Left lung (tissue), 10 donors: ENCODE measurements around the gene PSTPIP2. TPM values are rescaled to one million over a fixed set of nuclear protein-coding genes. Genes with fewer than 3 reads are reported as not detected.

Experiments
- ATAC-seq: fragments of 200-7000 bp; cut with Tn5 transposase; one replicate; pipeline ENCODE4 v1.9.1; 2020; ENCODE audit warnings: moderate library complexity
- DNase-seq, 4 donors: peaks; one replicate each; pipeline ENCODE4 v3.0.0-alpha.2; 2013 to 2020
- H3K27ac ChIP-seq, 2 donors: fragments of 200-600 bp; sonication (generic) in 1 of 2; one replicate each; pipeline versions ENCODE4 v1.5.0 to v1.8.0; 2020 to 2021
- H3K27me3 ChIP-seq, 2 donors: fragments of 200-600 bp; sonication (generic) in 1 of 2; one replicate each; pipeline versions ENCODE4 v1.5.0 to v1.8.0; 2020 to 2021
- H3K36me3 ChIP-seq, 2 donors: fragments of 200-600 bp; sonication (generic) in 1 of 2; one replicate each; pipeline versions ENCODE4 v1.5.0 to v1.8.0; 2020 to 2021
- H3K4me1 ChIP-seq, 2 donors: fragments of 200-600 bp; one replicate each; pipeline ENCODE4 v1.8.0; 2021
- H3K4me3 ChIP-seq, 2 donors: fragments of 200-600 bp; sonication (generic) in 1 of 2; one replicate each; pipeline versions ENCODE4 v1.5.0 to v1.8.0; 2020 to 2021; ENCODE audit warnings: mild to moderate bottlenecking in 1 of 2
- H3K9me3 ChIP-seq, 2 donors: fragments of 200-600 bp; sonication (generic) in 1 of 2; one replicate each; pipeline versions ENCODE4 v1.5.0 to v1.8.0; 2020 to 2021
- CTCF ChIP-seq, 2 donors: fragments of 200-600 bp; sonication (generic) in 1 of 2; IDR thresholded peaks; one replicate each; pipeline versions ENCODE4 v1.5.0 to v1.8.0; 2021; ENCODE audit warnings: antibody characterized with exemption in 2 of 2
- intact Hi-C, 2 donors: fragments of 100-400 bp; cut with DNase I; formaldehyde crosslinking; loops; one replicate each; pipeline versions ENCODE4 v1.11.2 to v1.14.2; 2022
- polyA plus RNA-seq, 6 donors: library from polyadenylated mRNA; unstranded; fragments of 120-200 nt; gene quantifications; one replicate each; pipeline ENCODE4 v1.2.1, GENCODE V29; 2013; ENCODE audit not compliant: insufficient read length in 6 of 6
- total RNA-seq, 2 donors: library from RNA; stranded (reverse); fragmentation: NEBNext Ultra II Directional; extraction: Animal tissue kit (Norgen Biotek cat#: 25700); gene quantifications; one replicate each; pipeline ENCODE4 v1.2.1, GENCODE V29; 2021
- donor health status: DM: no; HTN: yes; CAD: no.
- donor health status: DM: no; HTN: no; CAD: no.

Gene PSTPIP2
- total and polyA plus RNA-seq, 8 donors: 5.2 to 21.8 (median 7.6) TPM

DNA sequence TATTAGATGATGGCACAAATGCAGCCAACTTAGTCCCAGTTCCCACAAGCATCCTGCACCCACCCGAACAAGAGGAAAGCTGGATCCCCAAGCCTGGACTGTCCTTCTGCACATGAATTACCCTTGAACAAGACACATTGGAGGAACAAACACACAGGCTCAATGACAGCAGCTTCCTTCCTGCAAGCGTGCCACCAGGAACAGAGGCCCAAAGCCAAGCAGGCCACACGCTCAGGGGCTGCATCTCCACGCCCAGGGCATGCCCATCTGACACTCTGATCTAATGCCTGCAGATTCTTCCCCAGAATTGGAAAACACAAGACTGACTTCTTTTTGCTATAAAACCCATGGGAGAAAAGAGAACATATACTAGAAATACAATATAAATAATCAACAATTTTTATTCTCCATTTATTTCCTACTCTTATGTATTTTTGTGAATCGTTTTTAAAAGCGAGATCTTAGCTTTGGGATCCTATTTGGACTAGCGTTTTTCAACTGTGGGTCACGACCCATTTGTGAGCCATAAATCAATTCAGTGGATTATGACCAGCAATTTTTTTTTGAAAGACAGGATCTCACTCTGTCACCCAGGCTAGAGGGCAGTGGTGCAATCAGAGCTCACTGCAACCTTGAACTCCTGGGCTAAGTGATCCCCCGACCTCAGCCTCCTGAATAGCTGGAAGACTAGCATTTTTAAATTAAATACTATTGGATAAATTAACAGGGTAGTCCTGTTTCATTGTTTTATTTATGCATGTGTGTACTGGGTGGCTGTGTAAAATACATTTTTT, 34.4 kb downstream of the PSTPIP2 start:
- Histone ChIP-seq H3K27me3 (no peaks in the 10 kb centered on the region), H3K36me3 (peaks cover 0 to 12% of the 10 kb centered on the region in 2 donors), H3K27ac (no peak overlapping the region), H3K4me1 (peaks cover 0 to 35% of the 10 kb centered on the region in 2 donors), H3K9me3 (no peaks in the 10 kb centered on the region), H3K4me3 (no peak overlapping the region)
- ATAC-seq (no peak), DNase-seq (no peak)
- TF ChIP-seq CTCF (IDR thresholded peaks at IDR 0.05): no peak
- intact Hi-C loops: no loop called here

DNA sequence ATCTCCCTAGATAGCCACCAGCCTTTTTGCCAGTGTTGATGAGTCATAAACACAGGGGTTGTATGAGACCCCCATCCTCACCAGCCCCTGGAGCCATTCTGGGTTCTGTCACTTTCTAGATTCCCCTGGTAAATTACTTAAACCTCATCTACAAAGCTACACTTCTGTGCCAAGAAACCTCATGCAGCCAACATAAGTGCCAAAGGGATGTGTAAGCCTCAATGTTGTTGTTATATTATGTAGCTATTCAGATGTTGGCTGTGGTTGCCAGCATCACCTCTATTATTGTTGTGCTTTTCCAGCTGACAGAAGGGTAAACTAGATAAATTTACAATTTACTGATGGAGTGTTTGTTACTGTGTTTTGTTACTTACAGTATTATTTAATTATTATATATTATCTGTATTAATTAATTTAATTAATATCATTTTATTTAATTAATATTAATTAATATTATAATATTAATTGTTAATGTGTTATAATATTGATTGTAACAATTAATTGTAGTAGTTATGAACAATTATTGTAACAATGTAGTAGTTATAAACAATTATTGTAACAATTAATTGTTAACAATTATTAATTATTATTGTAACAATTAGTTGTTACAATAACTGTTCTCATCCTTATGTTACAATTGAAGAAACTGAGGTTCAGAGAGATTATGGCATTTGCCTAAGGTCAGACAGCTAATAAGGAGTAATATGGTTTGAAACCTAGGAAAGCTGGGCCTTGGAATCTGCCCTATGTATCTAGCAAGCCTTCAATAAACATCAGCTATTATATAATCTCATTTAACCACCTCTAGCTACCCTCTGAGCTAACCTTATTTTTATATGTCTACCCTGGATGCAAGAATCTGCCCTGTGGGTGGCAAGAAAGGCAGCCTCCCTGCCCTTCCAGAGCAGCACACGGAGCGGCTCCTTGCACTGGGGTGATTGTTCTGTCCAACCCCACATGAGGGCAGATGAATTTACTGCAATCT, 36.1 kb downstream of the PSTPIP2 start:
- no peaks in the 10 kb centered on the region for H3K9me3 ChIP-seq
- H3K36me3 ChIP-seq: peaks cover 0 to 12% of the 10 kb centered on the region in 2 donors
- TF ChIP-seq CTCF (IDR thresholded peaks at IDR 0.05): no peak
- no peak overlapping the region for H3K4me3 ChIP-seq
- intact Hi-C loops: no loop called here
- no peak for ATAC-seq
- H3K27me3 ChIP-seq: no peaks in the 10 kb centered on the region
- no peak overlapping the region for H3K27ac ChIP-seq
- peaks cover 0 to 28% of the 10 kb centered on the region in 2 donors for H3K4me1 ChIP-seq
- no peak for DNase-seq

DNA sequence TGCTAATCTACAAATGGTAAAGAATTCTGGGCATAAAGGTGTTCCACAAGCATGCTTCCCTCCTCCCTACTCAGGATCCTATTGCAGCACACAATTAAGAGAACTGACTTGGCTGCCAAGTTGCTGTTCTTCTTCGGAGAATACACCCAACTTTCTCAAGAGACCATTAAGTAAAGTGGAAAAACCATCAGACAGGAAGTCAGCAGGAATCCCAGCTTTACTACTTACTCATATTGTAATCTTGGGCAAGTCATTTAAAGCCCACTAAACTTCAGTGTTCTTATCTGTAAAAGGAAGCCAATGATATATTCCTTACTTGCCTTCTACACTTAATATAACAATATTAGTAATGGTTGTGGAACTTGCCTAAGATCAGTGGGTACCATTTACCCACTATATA, 37.8 kb downstream of the PSTPIP2 start:
- peaks cover 0 to 19% of the 10 kb centered on the region in 2 donors for H3K4me1 ChIP-seq
- H3K36me3 ChIP-seq: peaks cover 0 to 12% of the 10 kb centered on the region in 2 donors
- no peak for DNase-seq
- H3K27me3 ChIP-seq: no peaks in the 10 kb centered on the region
- intact Hi-C loops: no loop called here
- H3K27ac ChIP-seq: peak overlapping the region in 1 of 2 donors; percentile 4
- H3K9me3 ChIP-seq: no peaks in the 10 kb centered on the region
- TF ChIP-seq CTCF (IDR thresholded peaks at IDR 0.05): no peak
- peak; percentile 52 for ATAC-seq
- no peak overlapping the region for H3K4me3 ChIP-seq

GRCh38 chr18:46031741-46032140, 40.3 kb downstream of the PSTPIP2 start:
- intact Hi-C loops: no loop called here
- Histone ChIP-seq H3K9me3 (no peaks in the 10 kb centered on the region), H3K27ac (no peak overlapping the region), H3K27me3 (peaks cover 0 to 8% of the 10 kb centered on the region in 2 donors), H3K4me3 (no peak overlapping the region), H3K36me3 (no peaks in the 10 kb centered on the region), H3K4me1 (peaks cover 0 to 32% of the 10 kb centered on the region in 2 donors)
- ATAC-seq: no peak
- no peak for TF ChIP-seq CTCF (IDR thresholded peaks at IDR 0.05)
- no peak for DNase-seq

DNA sequence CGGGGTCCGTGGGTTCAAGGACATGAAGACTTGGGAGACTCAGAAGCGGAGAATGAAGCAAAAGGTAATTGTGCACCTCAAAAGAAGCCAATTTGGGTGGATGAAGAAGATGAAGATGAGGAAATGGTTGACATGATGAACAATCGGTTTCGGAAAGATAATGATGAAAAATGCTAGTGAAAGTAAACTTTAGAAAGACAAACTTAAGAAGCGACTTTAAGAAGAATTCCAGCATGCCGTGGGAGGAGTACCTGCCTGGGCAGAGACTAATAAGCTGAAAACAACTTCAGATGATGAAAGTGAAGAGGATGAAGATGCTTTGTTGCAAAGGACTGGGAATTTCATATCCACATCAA, 43.5 kb downstream of the PSTPIP2 start:
- TF ChIP-seq CTCF (IDR thresholded peaks at IDR 0.05): no peak
- H3K36me3 ChIP-seq: no peaks in the 10 kb centered on the region
- peaks cover 0 to 26% of the 10 kb centered on the region in 2 donors for H3K4me1 ChIP-seq
- H3K9me3 ChIP-seq: no peaks in the 10 kb centered on the region
- H3K27ac ChIP-seq: peak overlapping the region; percentile 36 to 77
- peak overlapping the region; percentile 39 to 51 for H3K4me3 ChIP-seq
- peaks cover 0 to 8% of the 10 kb centered on the region in 2 donors for H3K27me3 ChIP-seq
- DNase-seq: no peak
- no peak for ATAC-seq
- intact Hi-C loops: no loop called here
